Naive thymus-derived CD4-positive, alpha-beta T cell (primary cell): ENCODE measurements around the gene PEAK3. TPM values are rescaled to one million over a fixed set of nuclear protein-coding genes. Genes with fewer than 3 reads are reported as not detected.

Experiments
- ATAC-seq: fragments of 150-1000 bp; cut with Tn5 transposase; 2 replicates; pipeline ENCODE4 v1.10.0; 2021; ENCODE audit warnings: mild to moderate bottlenecking, moderate library complexity
- CTCF ChIA-PET: fragments of 350-600 bp; sonication (Branson Sonifier 250); formaldehyde crosslinking; loops from one replicate; lab custom pipeline; 2021; ENCODE audit warnings: antibody characterized with exemption; lab: Charles Lee
- POLR2A ChIA-PET: fragments of 350-600 bp; sonication (Branson Sonifier 250); formaldehyde crosslinking; loops from one replicate; lab custom pipeline; 2021; ENCODE audit warnings: antibody characterized with exemption, inconsistent platforms; lab: Charles Lee
- DNase-seq, 9 donors: peaks; one replicate each; pipeline versions ENCODE4 v3.0.0 to v3.0.0-alpha.2; 2020 to 2022; ENCODE audit warnings: mixed read lengths in 1 of 9
- H3K27ac ChIP-seq: one replicate; pipeline ENCODE4 v1.7.0; 2013; ENCODE audit warnings: mild to moderate bottlenecking, low read depth, low read length, moderate library complexity
- H3K27me3 ChIP-seq, 2 donors: one replicate each; pipeline ENCODE4 v1.7.0; 2013; ENCODE audit warnings: low read length in 2 of 2, mild to moderate bottlenecking in 2 of 2, moderate library complexity in 2 of 2; ENCODE audit not compliant: control insufficient read depth in 2 of 2, insufficient read depth in 2 of 2
- H3K36me3 ChIP-seq, 3 experiments: 1 replicate in 2 of 3; 2 replicates in 1 of 3; pipeline ENCODE4 v1.7.0; 2013; ENCODE audit warnings: low read length in 3 of 3, mild to moderate bottlenecking in 3 of 3, moderate library complexity in 1 of 3; ENCODE audit not compliant: insufficient read depth in 3 of 3, control insufficient read depth in 2 of 3
- H3K4me1 ChIP-seq, 2 donors: one replicate each; pipeline ENCODE4 v1.7.0; 2013; ENCODE audit warnings: low read length in 2 of 2, mild to moderate bottlenecking in 2 of 2, moderate library complexity in 1 of 2; ENCODE audit not compliant: control insufficient read depth in 2 of 2, insufficient read depth in 2 of 2
- H3K4me3 ChIP-seq: 2 replicates; pipeline ENCODE4 v1.7.0; 2013; ENCODE audit warnings: mild to moderate bottlenecking, low read length
- H3K9me3 ChIP-seq, 3 experiments: 1 replicate in 2 of 3; 2 replicates in 1 of 3; pipeline ENCODE4 v1.7.0; 2013; ENCODE audit warnings: low read length in 3 of 3; ENCODE audit not compliant: control insufficient read depth in 2 of 3
- H3K27ac Mint-ChIP-seq, 9 donors: one replicate each; pipeline ENCODE4 v1.8.0; 2020 to 2022; ENCODE audit warnings: mixed read lengths in 9 of 9, mild to moderate bottlenecking in 8 of 9, moderate library complexity in 5 of 9, inconsistent platforms in 2 of 9
- H3K27me3 Mint-ChIP-seq, 5 donors: one replicate each; pipeline ENCODE4 v1.8.0; 2021 to 2022; ENCODE audit warnings: mixed read lengths in 5 of 5, mild to moderate bottlenecking in 1 of 5
- H3K36me3 Mint-ChIP-seq, 5 donors: one replicate each; pipeline ENCODE4 v1.8.0; 2020 to 2022; ENCODE audit warnings: mixed read lengths in 5 of 5, mild to moderate bottlenecking in 3 of 5, inconsistent platforms in 1 of 5
- H3K4me1 Mint-ChIP-seq, 7 donors: one replicate each; pipeline ENCODE4 v1.8.0; 2020 to 2022; ENCODE audit warnings: mixed read lengths in 7 of 7, mild to moderate bottlenecking in 3 of 7, inconsistent platforms in 1 of 7
- H3K4me3 Mint-ChIP-seq, 10 donors: one replicate each; pipeline ENCODE4 v1.8.0; 2020 to 2022; ENCODE audit warnings: mild to moderate bottlenecking in 10 of 10, mixed read lengths in 10 of 10, moderate library complexity in 6 of 10, inconsistent platforms in 2 of 10
- H3K9me3 Mint-ChIP-seq, 11 donors: one replicate each; pipeline ENCODE4 v1.8.0; 2020 to 2022; ENCODE audit warnings: mixed read lengths in 11 of 11, mild to moderate bottlenecking in 4 of 11, inconsistent platforms in 1 of 11, moderate library complexity in 1 of 11
- intact Hi-C, 2 donors: fragments of 100-400 bp; cut with micrococcal nuclease; formaldehyde crosslinking; loops; one replicate each; pipeline ENCODE4 v1.15.1; 2023
- polyA plus RNA-seq, 2 donors: library from polyadenylated mRNA; unstranded; fragments of 300-500 nt; fragmentation: Illumina TruSeq; gene quantifications; one replicate each; pipeline ENCODE4 v1.2.3, GENCODE V29; 2021
- total RNA-seq, 6 experiments: library from RNA in 5 of 6; stranded (reverse) in 5 of 6; gene quantifications; 1 replicate in 5 of 6; 2 replicates in 1 of 6; pipeline ENCODE4 v1.2.3 and lab custom pipeline; 2021 to 2026

PEAK3 gene
- total and polyA plus RNA-seq, 7 experiments from 2014 or later, result 0.14 to 3.9 (median 0.36) TPM; not detected in 1

- Mint-ChIP-seq H3K9me3 (no peaks in the 10 kb centered on the region), H3K27ac (peak within 1 kb of the TSS; percentile 78 to 99 (median 97)), H3K4me1 (peaks cover 0 to 34% (median 29%) of the 10 kb centered on the region in 7 donors), H3K36me3 (no peaks in the 10 kb centered on the region), H3K4me3 (peak within 1 kb of the TSS in 5 of 10 donors; percentile 23 to 73 (median 67)), H3K27me3 (peaks cover 0 to 22% (median 0%) of the 10 kb centered on the region in 5 donors)
- no peak within 1 kb of the TSS for H3K4me3 ChIP-seq
- intact Hi-C loops, result no loop called here
- ChIA-PET POLR2A (interaction anchor here (0.6 to 13.1 kb wide), 3 partner anchors 15 to 164 kb away, joined by 3 to 163 read pairs (median 70); no protein-coding TSS in a partner anchor), CTCF (no interaction called here)
- H3K36me3 ChIP-seq, result no peaks in the 10 kb centered on the region
- no peaks in the 10 kb centered on the region for H3K27me3 ChIP-seq
- H3K9me3 ChIP-seq, result no peaks in the 10 kb centered on the region
- H3K4me1 ChIP-seq, result peaks cover 36 to 38% of the 10 kb centered on the region in 2 donors
- DNase-seq (no peak), ATAC-seq (no peak)
- no peak within 1 kb of the TSS for H3K27ac ChIP-seq
These were observed 25.8 kb downstream of the PEAK3 start, which contains the start of gene JSRP1 for GRCh38 chr19:2255982-2256685. Gene JSRP1 (minus strand): TSS chr19:2256417. CDS start chr19:2255314, 1,103 bp downstream.

- Mint-ChIP-seq H3K4me1 (peaks cover 0 to 32% (median 25%) of the 10 kb centered on the region in 7 donors), H3K4me3 (peak overlapping the region in 1 of 10 donors; percentile 49), H3K27ac (no peak overlapping the region), H3K9me3 (no peaks in the 10 kb centered on the region), H3K27me3 (peaks cover 0 to 22% (median 0%) of the 10 kb centered on the region in 5 donors), H3K36me3 (no peaks in the 10 kb centered on the region)
- ChIA-PET CTCF (no interaction called here), POLR2A (interaction anchor here (2.4 to 13.1 kb wide), 3 partner anchors 11 to 17 kb away, joined by 11 to 163 read pairs (median 70); no protein-coding TSS in a partner anchor)
- ATAC-seq (no peak), DNase-seq (no peak)
- no peak overlapping the region for H3K27ac ChIP-seq
- H3K4me3 ChIP-seq, result no peak overlapping the region
- H3K9me3 ChIP-seq, result no peaks in the 10 kb centered on the region
- no peaks in the 10 kb centered on the region for H3K27me3 ChIP-seq
- H3K36me3 ChIP-seq, result no peaks in the 10 kb centered on the region
- H3K4me1 ChIP-seq, result peaks cover 31 to 44% of the 10 kb centered on the region in 2 donors
- intact Hi-C loops, result no loop called here
These were observed 26.7 kb downstream of the PEAK3 start for GRCh38 chr19:2255112-2255845.

DNA sequence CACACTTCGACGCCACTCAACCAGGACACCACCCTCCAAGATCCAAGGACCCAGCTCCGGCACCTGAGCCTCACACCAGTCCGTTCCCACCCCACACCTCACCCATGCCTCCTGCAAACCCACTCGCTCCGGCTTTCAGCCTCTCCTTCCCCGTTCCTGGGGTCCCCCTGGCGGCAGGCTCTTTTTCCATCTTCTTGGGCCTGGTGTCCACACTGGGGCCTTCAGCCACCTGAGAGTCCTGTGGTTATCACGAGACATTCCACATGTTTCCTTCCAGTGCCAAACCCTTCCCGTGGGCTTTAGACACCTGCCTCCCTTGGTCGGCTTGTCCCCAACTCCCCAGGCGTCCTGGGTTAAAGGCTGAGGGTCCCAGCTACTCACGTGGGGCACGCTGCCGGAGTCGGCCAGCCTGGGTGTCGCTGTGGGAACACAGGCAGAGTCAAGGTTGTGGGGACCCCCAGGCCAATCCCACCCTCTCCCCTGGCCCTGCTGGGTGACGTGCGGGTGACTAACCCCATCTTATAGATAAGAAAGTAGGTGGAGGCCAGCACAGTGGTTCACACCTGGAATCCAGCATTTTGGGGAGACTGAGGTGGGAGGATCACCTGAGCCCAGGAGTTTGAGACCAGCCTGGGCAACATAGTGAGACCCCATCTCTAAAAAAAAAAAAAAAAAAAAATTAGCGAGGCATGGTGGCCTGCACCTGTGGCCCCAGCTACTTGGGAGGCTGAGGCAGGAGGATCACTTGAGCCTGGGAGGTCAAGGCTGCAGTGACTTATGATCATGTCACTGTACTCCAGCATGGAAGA lies 27.7 kb downstream of the PEAK3 start:
- peaks cover 0 to under 1% (median 0%) of the 10 kb centered on the region in 3 experiments for H3K36me3 ChIP-seq
- peaks cover 0 to 25% (median 0%) of the 10 kb centered on the region in 5 donors for H3K27me3 Mint-ChIP-seq
- no peaks in the 10 kb centered on the region for H3K36me3 Mint-ChIP-seq
- H3K4me3 ChIP-seq, result no peak overlapping the region
- no peak overlapping the region for H3K27ac ChIP-seq
- H3K4me1 Mint-ChIP-seq, result peaks cover 0 to 24% (median 20%) of the 10 kb centered on the region in 7 donors
- H3K27ac Mint-ChIP-seq, result peak overlapping the region in 1 of 9 donors; percentile 33
- H3K9me3 ChIP-seq, result no peaks in the 10 kb centered on the region
- no peak for DNase-seq
- no peaks in the 10 kb centered on the region for H3K9me3 Mint-ChIP-seq
- peak overlapping the region in 9 of 10 donors; percentile 32 to 85 (median 62) for H3K4me3 Mint-ChIP-seq
- intact Hi-C loops, result no loop called here
- peaks cover 23 to 46% of the 10 kb centered on the region in 2 donors for H3K4me1 ChIP-seq
- ChIA-PET CTCF (interaction anchor here (1.9 kb wide), 1 partner anchor 19 kb away, joined by 14 read pairs; no protein-coding TSS in a partner anchor), POLR2A (interaction anchor here (0.9 to 13.1 kb wide), 6 partner anchors 8 to 18 kb away, joined by 3 to 163 read pairs (median 8); partner anchors contain the start of gene PLEKHJ1)
- no peak for ATAC-seq
- no peaks in the 10 kb centered on the region for H3K27me3 ChIP-seq

DNA sequence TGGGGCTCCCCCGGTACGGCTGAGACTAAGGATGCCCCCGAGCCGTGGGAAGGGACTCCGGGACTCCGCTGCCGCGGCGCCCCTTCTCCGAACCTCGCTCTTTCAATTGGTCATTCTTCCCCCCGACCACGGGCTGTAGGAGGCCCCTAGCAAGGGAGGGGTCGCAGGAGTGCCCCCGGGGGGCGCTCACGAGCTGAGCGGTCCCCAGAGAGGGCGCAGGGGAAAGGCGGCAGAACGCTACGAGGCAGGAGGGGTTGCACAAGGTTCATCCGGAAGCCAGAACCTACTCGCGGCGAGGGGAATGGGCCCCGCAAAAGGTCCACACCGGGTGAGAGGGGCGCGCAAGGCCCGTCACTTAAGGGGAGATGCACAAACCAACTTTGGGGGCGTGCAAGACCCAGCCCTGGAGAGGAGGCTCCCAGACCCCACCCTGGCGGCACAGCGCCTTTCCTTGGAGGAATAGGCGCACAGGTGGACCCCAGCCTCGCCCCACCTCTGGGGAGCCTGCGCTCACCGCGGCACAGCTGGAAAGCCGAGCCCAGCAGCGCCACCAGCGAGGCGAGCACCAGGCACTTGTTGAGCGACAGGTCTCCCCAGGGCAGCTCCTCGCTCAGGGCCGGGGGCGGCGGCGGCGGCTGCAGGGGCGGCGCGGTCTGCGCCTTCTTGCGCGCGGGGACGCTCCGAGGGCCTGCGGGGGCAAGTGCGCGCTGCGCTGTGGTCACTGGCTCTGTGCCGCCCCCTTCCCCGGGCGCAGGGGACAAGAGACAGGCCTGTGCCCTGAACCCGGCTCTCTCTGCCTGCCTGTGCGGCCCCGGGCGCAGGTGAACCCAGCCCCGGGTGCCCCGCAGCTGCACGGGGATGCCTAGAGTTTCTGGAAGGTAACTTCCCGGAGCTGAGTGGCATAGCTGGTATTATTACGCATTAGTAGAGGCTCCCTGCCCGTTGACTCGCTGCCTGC lies 28.6 kb downstream of the PEAK3 start:
- POLR2A ChIA-PET, result interaction anchor here (0.6 to 13.1 kb wide), 9 partner anchors 8 to 354 kb away, joined by 3 to 163 read pairs (median 5); partner anchors contain the start of gene PLEKHJ1
- Mint-ChIP-seq H3K36me3 (no peaks in the 10 kb centered on the region), H3K27me3 (peaks cover 0 to 25% (median 0%) of the 10 kb centered on the region in 5 donors), H3K9me3 (no peaks in the 10 kb centered on the region), H3K4me3 (peak overlapping the region; percentile 50 to 85 (median 78)), H3K27ac (peak overlapping the region in 2 of 9 donors; percentile 52 to 64), H3K4me1 (peaks cover 0 to 18% (median 15%) of the 10 kb centered on the region in 7 donors)
- no peaks in the 10 kb centered on the region for H3K27me3 ChIP-seq
- CTCF ChIA-PET, result interaction anchor here (0.8 to 1.9 kb wide), 2 partner anchors 14 to 20 kb away, joined by 5 to 14 read pairs; no protein-coding TSS in a partner anchor
- H3K36me3 ChIP-seq, result peaks cover 0 to 5% (median 2%) of the 10 kb centered on the region in 3 experiments
- H3K4me1 ChIP-seq, result peaks cover 17 to 41% of the 10 kb centered on the region in 2 donors
- DNase-seq (peak in 8 of 9 donors; percentile 37 to 71 (median 58)), ATAC-seq (no peak)
- H3K4me3 ChIP-seq, result peak overlapping the region; percentile 63
- intact Hi-C loops, result loop anchor here in 1 of 2 donors (1.0 to 2.0 kb wide), 4 partner anchors 12 to 20 kb away; partner anchors contain the start of genes PLEKHJ1 and SF3A2
- no peaks in the 10 kb centered on the region for H3K9me3 ChIP-seq
- H3K27ac ChIP-seq, result no peak overlapping the region

DNA sequence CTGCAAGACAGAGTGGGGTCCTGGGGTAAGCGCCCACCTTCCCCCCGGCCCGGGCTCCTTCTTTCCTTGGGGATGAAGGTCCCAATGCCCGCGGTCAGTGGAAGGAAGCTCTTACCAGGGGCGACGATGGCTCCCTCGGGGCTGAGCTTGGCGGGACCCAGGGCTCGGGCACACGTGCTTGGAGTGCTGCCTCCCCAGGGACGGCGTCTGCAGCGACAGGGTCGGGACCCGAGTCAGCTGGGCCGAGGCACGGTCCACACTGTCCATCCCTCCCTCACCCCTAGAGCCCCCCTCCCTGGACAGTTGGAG lies 29.2 kb downstream of the PEAK3 start:
- Histone ChIP-seq H3K27ac (no peak overlapping the region), H3K9me3 (no peaks in the 10 kb centered on the region), H3K4me1 (peaks cover 14 to 37% of the 10 kb centered on the region in 2 donors), H3K4me3 (peak overlapping the region; percentile 63), H3K27me3 (no peaks in the 10 kb centered on the region), H3K36me3 (peaks cover 0 to 12% (median 2%) of the 10 kb centered on the region in 3 experiments)
- peaks cover 0 to 25% (median 0%) of the 10 kb centered on the region in 5 donors for H3K27me3 Mint-ChIP-seq
- no peak overlapping the region for H3K27ac Mint-ChIP-seq
- no peak for DNase-seq
- no peaks in the 10 kb centered on the region for H3K36me3 Mint-ChIP-seq
- ChIA-PET POLR2A (interaction anchor here (0.6 to 13.1 kb wide), 8 partner anchors 8 to 355 kb away, joined by 3 to 163 read pairs (median 4); partner anchors contain the start of gene GADD45B), CTCF (interaction anchor here (0.6 to 1.8 kb wide), 3 partner anchors 13 to 144 kb away, joined by 3 to 7 read pairs (median 4); partner anchors contain the start of gene PLEKHJ1)
- H3K4me1 Mint-ChIP-seq, result peaks cover 0 to 11% (median 8%) of the 10 kb centered on the region in 7 donors
- H3K9me3 Mint-ChIP-seq, result no peaks in the 10 kb centered on the region
- intact Hi-C loops, result loop anchor here in 1 of 2 donors (1.0 to 2.0 kb wide), 4 partner anchors 11 to 21 kb away; partner anchors contain the start of genes PLEKHJ1 and SF3A2
- ATAC-seq, result no peak
- H3K4me3 Mint-ChIP-seq, result peak overlapping the region; percentile 50 to 85 (median 78)
